Bronchial epithelial cell (primary cell): ENCODE results near the gene EP400. TPM values are rescaled to one million over a fixed set of nuclear protein-coding genes. Genes with fewer than 3 reads are reported as not detected.

Experiments used
- DNase-seq: peaks from one replicate; pipeline ENCODE4 v3.0.0-alpha.2; 2010; ENCODE audit warnings: low read depth
- FAIRE-seq: peaks from 2 replicates; lab custom pipeline; 2011; peaks lifted over from hg19 to GRCh38; lab: Jason Lieb, UNC
- H3K27me3 ChIP-seq: 2 replicates; pipeline ENCODE4 v1.5.1; 2011; ENCODE audit warnings: low read length; ENCODE audit not compliant: control insufficient read depth, insufficient read depth
- H3K36me3 ChIP-seq: 2 replicates; pipeline ENCODE4 v1.5.1; 2011; ENCODE audit warnings: low read length; ENCODE audit not compliant: control insufficient read depth, insufficient read depth
- H3K4me3 ChIP-seq: 2 replicates; pipeline ENCODE4 v1.5.1; 2011; ENCODE audit warnings: mild to moderate bottlenecking, low read depth, low read length, control low read depth
- CTCF ChIP-seq: IDR thresholded peaks from 2 replicates; pipeline ENCODE4 v1.5.1; 2011; ENCODE audit warnings: mild to moderate bottlenecking, moderate library complexity, low read length, control low read depth, inconsistent platforms; ENCODE audit not compliant: insufficient read depth, severe bottlenecking
- total RNA-seq: library from RNA; depleted of rRNA; stranded (reverse); fragments of >200 nt; gene quantifications from 2 replicates; pipeline ENCODE4 v1.2.1, GENCODE V29; 2014

The EP400 gene
- total RNA-seq, 1 donor from 2014 or later: 5.8 TPM

GRCh38 chr12:131986361-131986760 is 36.6 kb downstream of the EP400 start:
- Histone ChIP-seq H3K36me3 (peaks cover 22% of the 10 kb centered on the region), H3K4me3 (no peak overlapping the region), H3K27me3 (no peaks in the 10 kb centered on the region)
- no peak for TF ChIP-seq CTCF
- no peak for DNase-seq
- FAIRE-seq: no peak

- no peak overlapping the region for H3K4me3 ChIP-seq
- no peak for TF ChIP-seq CTCF
- H3K36me3 ChIP-seq: peaks cover 21% of the 10 kb centered on the region
- no peaks in the 10 kb centered on the region for H3K27me3 ChIP-seq
- FAIRE-seq (no peak), DNase-seq (no peak)
These were observed 37.2 kb downstream of the EP400 start for GRCh38 chr12:131986910-131987309.

- Histone ChIP-seq H3K4me3 (no peak overlapping the region), H3K27me3 (no peaks in the 10 kb centered on the region), H3K36me3 (peaks cover 21% of the 10 kb centered on the region)
- DNase-seq: no peak
- no peak for TF ChIP-seq CTCF
- no peak for FAIRE-seq
These were observed 37.8 kb downstream of the EP400 start for GRCh38 chr12:131987552-131987951.

GRCh38 chr12:131988054-131988796 is 38.5 kb downstream of the EP400 start:
- Histone ChIP-seq H3K27me3 (no peaks in the 10 kb centered on the region), H3K36me3 (peaks cover 21% of the 10 kb centered on the region), H3K4me3 (no peak overlapping the region)
- no peak for TF ChIP-seq CTCF
- FAIRE-seq (no peak), DNase-seq (no peak)

- no peak for FAIRE-seq
- no peak for DNase-seq
These were observed 39.3 kb downstream of the EP400 start for GRCh38 chr12:131989021-131989420.

More at GRCh38 chr12:131989021-131989420, 39.3 kb downstream of the EP400 start:
- no peak for TF ChIP-seq CTCF
- no peaks in the 10 kb centered on the region for H3K27me3 ChIP-seq
- H3K36me3 ChIP-seq: peaks cover 21% of the 10 kb centered on the region
- no peak overlapping the region for H3K4me3 ChIP-seq
